MM.1S (cell line): ENCODE data around the gene GPR17.

ENCODE experiments used
- DNase-seq: peaks from one replicate; pipeline ENCODE4 v3.0.0-alpha.2; 2015
- H2AFZ ChIP-seq: fragments of 300-600 bp; sonication (generic); 2 replicates; pipeline ENCODE4 v1.6.0; 2016; ENCODE audit warnings: antibody characterized with exemption, low read length
- H3F3A ChIP-seq: fragments of 300-600 bp; sonication (generic); 2 replicates; pipeline ENCODE4 v1.6.1; 2016; ENCODE audit warnings: mild to moderate bottlenecking, antibody characterized with exemption, low read length, moderate library complexity, mixed read lengths; ENCODE audit not compliant: insufficient read depth
- H3K27ac ChIP-seq: fragments of 300-600 bp; sonication (generic); 2 replicates; pipeline ENCODE4 v1.5.1; 2016; ENCODE audit warnings: mild to moderate bottlenecking, low read length
- H3K27me3 ChIP-seq: fragments of 300-600 bp; sonication (generic); replicated peaks from 2 replicates; pipeline ENCODE4 v1.6.0; 2016; ENCODE audit warnings: low read length; ENCODE audit not compliant: insufficient read depth
- H3K36me3 ChIP-seq: fragments of 300-600 bp; sonication (generic); replicated peaks from 2 replicates; pipeline ENCODE4 v1.6.1; 2016; ENCODE audit warnings: mild to moderate bottlenecking, low read length, mixed read lengths; ENCODE audit not compliant: insufficient read depth
- H3K4me1 ChIP-seq: fragments of 300-600 bp; sonication (generic); 2 replicates; pipeline ENCODE4 v1.6.1; 2016; ENCODE audit warnings: low read length, mixed read lengths
- H3K4me2 ChIP-seq: fragments of 300-600 bp; sonication (generic); 2 replicates; pipeline ENCODE4 v1.6.0; 2016; ENCODE audit warnings: low read depth, low read length
- H3K4me3 ChIP-seq: fragments of 300-600 bp; sonication (generic); 2 replicates; pipeline ENCODE4 v1.5.1; 2016; ENCODE audit warnings: low read length, mixed read lengths
- H3K79me2 ChIP-seq: fragments of 300-600 bp; sonication (generic); 2 replicates; pipeline ENCODE4 v1.6.1; 2016; ENCODE audit warnings: mixed run types, low read length, mixed read lengths
- H3K9ac ChIP-seq: fragments of 300-600 bp; sonication (generic); 2 replicates; pipeline ENCODE4 v1.6.1; 2016; ENCODE audit warnings: low read length, mixed read lengths
- H3K9me2 ChIP-seq: fragments of 300-600 bp; sonication (generic); replicated peaks from 2 replicates; pipeline ENCODE4 v1.6.1; 2016; ENCODE audit warnings: mild to moderate bottlenecking, low read length, mixed read lengths; ENCODE audit not compliant: insufficient read depth
- H3K9me3 ChIP-seq: fragments of 300-600 bp; sonication (generic); replicated peaks from 2 replicates; pipeline ENCODE4 v1.6.1; 2016; ENCODE audit warnings: mild to moderate bottlenecking, low read length, mixed read lengths; ENCODE audit not compliant: insufficient read depth
- H4K20me1 ChIP-seq: fragments of 300-600 bp; sonication (generic); 2 replicates; pipeline ENCODE4 v1.6.1; 2016; ENCODE audit warnings: mild to moderate bottlenecking, low read length, moderate library complexity, mixed read lengths; ENCODE audit not compliant: insufficient read depth
- CTCF ChIP-seq: fragments of 300-600 bp; sonication (generic); IDR thresholded peaks from 2 replicates; pipeline ENCODE4 v1.5.1; 2016; ENCODE audit warnings: antibody characterized with exemption, low read length, mixed read lengths
- EZH2 ChIP-seq: fragments of 300-600 bp; sonication (generic); optimal IDR thresholded peaks from 2 replicates; pipeline ENCODE3; 2017; ENCODE audit warnings: low read depth, mild to moderate bottlenecking, antibody characterized with exemption, low read length, mixed read lengths
- EZH2phosphoT487 ChIP-seq: fragments of 300-600 bp; sonication (generic); IDR thresholded peaks from 2 replicates; pipeline ENCODE4 v1.6.1; 2018; ENCODE audit warnings: antibody characterized with exemption, low read length

Gene GPR17

GRCh38 chr2:127652786-127653357, 6.9 kb downstream of the GPR17 start:
- no peaks in the 10 kb centered on the region for H3K79me2 ChIP-seq
- H3K9ac ChIP-seq = no peak overlapping the region
- no peaks in the 10 kb centered on the region for H3K9me3 ChIP-seq
- no peak overlapping the region for H3K27ac ChIP-seq
- no peaks in the 10 kb centered on the region for H3F3A ChIP-seq
- H3K36me3 ChIP-seq = no peaks in the 10 kb centered on the region
- H3K27me3 ChIP-seq = peaks cover 29% of the 10 kb centered on the region
- no peaks in the 10 kb centered on the region for H4K20me1 ChIP-seq
- H3K4me3 ChIP-seq = no peak overlapping the region
- no peak for TF ChIP-seq CTCF
- no peak for TF ChIP-seq EZH2phosphoT487
- no peak for TF ChIP-seq EZH2
- no peak for DNase-seq
- H3K4me1 ChIP-seq = no peaks in the 10 kb centered on the region
- no peak overlapping the region for H2AFZ ChIP-seq
- H3K4me2 ChIP-seq = no peak overlapping the region
- no peaks in the 10 kb centered on the region for H3K9me2 ChIP-seq

GRCh38 chr2:127653421-127654083, 7.6 kb downstream of the GPR17 start:
- no peak overlapping the region for H3K4me3 ChIP-seq
- no peaks in the 10 kb centered on the region for H3K4me1 ChIP-seq
- TF ChIP-seq EZH2 = no peak
- no peak for TF ChIP-seq CTCF
- no peak for TF ChIP-seq EZH2phosphoT487
- no peaks in the 10 kb centered on the region for H4K20me1 ChIP-seq
- H3K9ac ChIP-seq = no peak overlapping the region
- no peaks in the 10 kb centered on the region for H3K36me3 ChIP-seq
- H3K79me2 ChIP-seq = no peaks in the 10 kb centered on the region
- no peak overlapping the region for H3K27ac ChIP-seq
- peaks cover 29% of the 10 kb centered on the region for H3K27me3 ChIP-seq
- H3K9me2 ChIP-seq = no peaks in the 10 kb centered on the region
- no peaks in the 10 kb centered on the region for H3K9me3 ChIP-seq
- H3K4me2 ChIP-seq = no peak overlapping the region
- no peak overlapping the region for H2AFZ ChIP-seq
- no peak for DNase-seq
- H3F3A ChIP-seq = no peaks in the 10 kb centered on the region

GRCh38 chr2:127654084-127654837, 8.3 kb downstream of the GPR17 start:
- no peaks in the 10 kb centered on the region for H3K4me1 ChIP-seq
- no peak for DNase-seq
- H3K27me3 ChIP-seq = peaks cover 29% of the 10 kb centered on the region
- H3F3A ChIP-seq = no peaks in the 10 kb centered on the region
- no peak overlapping the region for H3K27ac ChIP-seq
- no peaks in the 10 kb centered on the region for H3K9me3 ChIP-seq
- no peaks in the 10 kb centered on the region for H4K20me1 ChIP-seq
- no peak overlapping the region for H3K4me2 ChIP-seq
- no peaks in the 10 kb centered on the region for H3K9me2 ChIP-seq
- H3K9ac ChIP-seq = no peak overlapping the region
- TF ChIP-seq EZH2phosphoT487 = no peak
- TF ChIP-seq CTCF = no peak
- TF ChIP-seq EZH2 = no peak
- no peak overlapping the region for H3K4me3 ChIP-seq
- no peaks in the 10 kb centered on the region for H3K36me3 ChIP-seq
- no peaks in the 10 kb centered on the region for H3K79me2 ChIP-seq
- no peak overlapping the region for H2AFZ ChIP-seq
